Measurements from ENCODE around the gene PLB1. TPM values are rescaled to one million over a fixed set of nuclear protein-coding genes. Genes with fewer than 3 reads are reported as not detected.

The PLB1 gene
- total RNA-seq, 1 donor = 9.2 TPM

DNA sequence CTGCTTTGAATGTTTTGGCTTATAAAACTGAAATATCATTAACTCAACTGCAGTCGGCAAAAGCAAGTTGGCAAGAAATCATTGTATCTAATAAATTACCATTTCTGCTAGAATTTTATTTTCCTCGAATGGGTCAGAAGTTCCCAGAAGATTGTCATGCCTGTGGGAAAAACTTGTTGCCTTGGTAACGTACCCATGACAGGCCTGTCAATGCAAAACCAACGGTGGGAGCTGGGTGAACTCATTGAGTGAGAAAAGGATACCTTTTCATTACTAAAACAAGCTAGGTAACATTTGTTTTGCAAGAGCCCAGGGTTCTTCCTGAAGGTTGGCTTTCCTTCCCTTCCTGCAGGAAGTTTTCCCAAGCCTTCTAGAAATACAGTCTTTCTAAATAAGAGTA is 9.5 kb downstream of the PLB1 start:
- Histone ChIP-seq H3K4me3 (ENCODE audit: low read length) (no peak overlapping the region), H3K9me3 (ENCODE audit: low read depth, low read length) (no peaks in the 10 kb centered on the region), H3K4me1 (ENCODE audit: insufficient read depth, low read length) (peaks cover 15% of the 10 kb centered on the region), H3K27me3 (ENCODE audit: insufficient read depth, low read length) (no peaks in the 10 kb centered on the region)

DNA sequence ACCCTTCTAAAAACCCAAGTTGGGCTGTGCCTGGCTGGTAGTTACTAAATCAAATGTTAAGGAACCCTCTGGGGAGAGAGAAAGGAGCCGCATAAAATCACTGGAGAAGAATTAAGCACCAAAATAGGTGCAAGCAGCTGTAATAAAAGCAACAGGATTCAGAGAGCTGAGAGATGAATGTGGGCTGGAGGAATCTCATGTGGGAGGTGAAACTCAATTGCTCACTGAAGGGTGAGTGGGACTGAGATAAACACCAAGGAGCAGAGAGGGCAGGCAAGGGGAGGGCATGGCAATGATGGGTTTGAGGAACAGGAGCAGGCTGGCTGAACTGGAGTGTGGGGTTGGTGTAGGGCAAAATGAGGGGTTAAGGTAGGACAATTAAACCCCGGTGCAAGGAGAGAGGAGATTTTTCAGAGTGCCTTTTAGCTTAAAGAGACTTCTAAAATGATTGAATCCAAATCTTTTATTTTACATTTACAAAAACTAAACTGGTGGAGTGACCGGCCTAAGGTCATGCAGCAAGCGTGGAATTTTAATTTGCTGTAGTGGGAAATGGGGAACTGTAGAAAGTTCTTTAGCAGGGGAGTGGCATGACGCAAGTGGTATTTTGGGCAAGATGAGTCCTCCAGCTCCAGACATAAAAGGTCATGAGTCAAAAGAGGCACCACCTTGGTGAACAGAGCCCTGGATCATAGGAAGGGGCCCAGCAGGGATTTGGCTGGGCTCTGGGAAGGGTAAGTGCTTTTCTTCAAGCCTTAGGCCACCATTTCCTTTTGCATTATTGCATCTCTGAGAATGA is 10.5 kb downstream of the PLB1 start:
- H3K27me3 ChIP-seq (ENCODE audit: insufficient read depth, low read length) = no peaks in the 10 kb centered on the region
- peaks cover 15% of the 10 kb centered on the region for H3K4me1 ChIP-seq (ENCODE audit: insufficient read depth, low read length)
- H3K9me3 ChIP-seq (ENCODE audit: low read depth, low read length) = no peaks in the 10 kb centered on the region
- H3K4me3 ChIP-seq (ENCODE audit: low read length) = no peak overlapping the region

DNA sequence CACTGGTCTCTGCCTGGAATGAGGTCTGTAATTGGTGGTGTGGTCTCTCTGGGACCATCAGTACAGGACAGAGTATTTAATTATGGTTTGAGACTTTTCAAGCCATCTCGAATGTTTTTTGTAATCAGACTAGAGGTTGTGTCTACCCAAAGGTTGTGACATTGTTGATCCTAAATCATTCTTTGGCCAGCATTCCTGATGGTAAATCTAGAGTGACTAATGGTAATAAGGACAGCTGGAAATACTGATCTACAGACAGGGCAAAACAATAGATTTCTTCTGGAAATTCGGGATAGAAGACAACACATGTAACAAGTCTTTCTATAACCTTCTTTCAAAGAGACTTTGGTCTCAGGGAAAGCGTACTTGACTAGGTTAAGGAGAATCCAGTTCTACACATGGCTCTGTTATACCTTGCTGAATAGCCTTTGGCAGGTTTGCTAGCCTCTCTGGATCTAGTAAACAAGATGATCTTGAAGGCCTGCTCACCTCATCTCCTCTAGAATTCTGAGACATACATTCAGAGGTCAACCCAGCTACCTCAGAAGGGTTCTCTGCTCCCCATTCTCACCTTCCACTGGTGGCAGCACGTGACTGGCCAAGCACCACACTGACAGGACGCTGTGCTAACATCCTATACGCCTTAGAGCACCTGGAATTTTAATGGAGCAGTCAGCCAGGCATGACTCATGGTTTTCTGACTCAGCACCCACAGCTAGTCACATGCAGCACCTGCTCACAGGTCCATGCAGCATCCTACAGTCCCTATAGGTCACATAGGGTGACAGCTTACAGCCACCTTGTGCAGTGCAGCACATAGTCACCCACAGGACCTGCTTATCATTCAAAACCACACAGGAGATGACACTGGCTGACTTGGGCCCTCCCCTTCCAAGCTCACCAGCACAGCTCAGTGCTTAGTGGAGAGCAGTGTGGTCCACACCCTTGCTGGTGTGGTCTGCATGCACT is 12.2 kb downstream of the PLB1 start:
- Histone ChIP-seq H3K27me3 (ENCODE audit: insufficient read depth, low read length) (no peaks in the 10 kb centered on the region), H3K4me1 (ENCODE audit: insufficient read depth, low read length) (peaks cover 15% of the 10 kb centered on the region), H3K9me3 (ENCODE audit: low read depth, low read length) (peaks cover 6% of the 10 kb centered on the region), H3K4me3 (ENCODE audit: low read length) (no peak overlapping the region)

- Histone ChIP-seq H3K4me1 (ENCODE audit: insufficient read depth, low read length) (peaks cover 15% of the 10 kb centered on the region), H3K27me3 (ENCODE audit: insufficient read depth, low read length) (no peaks in the 10 kb centered on the region), H3K9me3 (ENCODE audit: low read depth, low read length) (peaks cover 6% of the 10 kb centered on the region), H3K4me3 (ENCODE audit: low read length) (no peak overlapping the region)
These were observed 13.5 kb downstream of the PLB1 start for GRCh38 chr2:28509361-28509760.

- Histone ChIP-seq H3K9me3 (ENCODE audit: low read depth, low read length) (peaks cover 6% of the 10 kb centered on the region), H3K27me3 (ENCODE audit: insufficient read depth, low read length) (peaks cover 2% of the 10 kb centered on the region), H3K4me3 (ENCODE audit: low read length) (no peak overlapping the region), H3K4me1 (ENCODE audit: insufficient read depth, low read length) (peaks cover 15% of the 10 kb centered on the region)
These were observed 14.3 kb downstream of the PLB1 start for GRCh38 chr2:28510184-28510583.

DNA sequence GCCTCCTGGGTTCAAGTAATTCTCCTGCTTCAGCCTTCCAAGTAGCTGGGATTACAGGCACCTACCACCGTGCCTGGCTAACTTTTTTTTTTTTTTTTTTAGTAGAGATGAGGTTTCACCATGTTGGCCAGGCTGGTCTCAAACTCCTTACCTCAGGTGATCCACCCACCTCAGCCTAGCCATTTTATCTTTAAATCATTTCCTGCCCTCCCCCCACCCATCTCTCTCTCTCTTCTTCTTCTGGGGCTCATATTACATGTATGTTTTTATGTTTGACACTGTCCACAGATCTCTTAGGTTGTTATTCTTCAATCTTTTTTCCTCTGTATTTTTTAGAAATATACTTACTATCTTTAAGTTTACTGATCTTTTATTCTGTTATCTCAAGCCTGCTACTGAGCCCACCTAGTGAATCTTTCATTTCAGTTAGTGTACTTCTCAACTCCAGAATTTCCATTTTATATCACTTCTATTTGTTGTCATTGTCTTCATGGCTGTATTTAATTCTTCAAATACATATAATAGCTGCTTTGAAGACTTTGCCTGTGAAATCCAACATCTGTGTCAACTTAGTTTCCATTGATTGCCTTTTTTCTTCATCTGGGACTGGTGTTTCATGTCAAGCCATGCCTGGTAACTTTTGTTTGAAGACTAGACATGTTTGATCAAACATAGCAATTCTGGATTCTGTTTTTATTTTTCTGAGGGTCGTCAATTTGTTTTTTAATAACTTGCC is 16.2 kb downstream of the PLB1 start:
- Histone ChIP-seq H3K9me3 (ENCODE audit: low read depth, low read length) (peaks cover 6% of the 10 kb centered on the region), H3K4me3 (ENCODE audit: low read length) (no peak overlapping the region), H3K27me3 (ENCODE audit: insufficient read depth, low read length) (peaks cover 7% of the 10 kb centered on the region), H3K4me1 (ENCODE audit: insufficient read depth, low read length) (peaks cover 10% of the 10 kb centered on the region)

DNA sequence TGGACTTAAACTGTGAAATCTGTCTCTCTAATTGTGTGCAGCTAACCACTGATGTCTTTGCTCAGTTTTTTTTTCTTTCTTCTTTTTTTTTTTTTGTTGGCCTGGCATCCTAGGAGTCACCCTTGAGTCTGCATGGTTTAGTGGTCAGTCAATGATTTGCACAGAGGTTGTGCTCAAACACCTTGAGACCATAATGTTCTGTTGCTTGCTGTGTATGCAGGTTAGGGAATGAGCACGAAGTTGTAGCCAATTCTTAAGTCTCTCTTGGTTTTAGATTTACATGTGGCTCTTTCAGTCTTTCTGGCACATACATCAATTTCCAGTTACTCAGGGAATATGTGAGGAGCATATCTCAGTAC is 16.7 kb downstream of the PLB1 start:
- Histone ChIP-seq H3K4me3 (ENCODE audit: low read length) (no peak overlapping the region), H3K27me3 (ENCODE audit: insufficient read depth, low read length) (peaks cover 7% of the 10 kb centered on the region), H3K9me3 (ENCODE audit: low read depth, low read length) (peaks cover 6% of the 10 kb centered on the region), H3K4me1 (ENCODE audit: insufficient read depth, low read length) (peaks cover 10% of the 10 kb centered on the region)

DNA sequence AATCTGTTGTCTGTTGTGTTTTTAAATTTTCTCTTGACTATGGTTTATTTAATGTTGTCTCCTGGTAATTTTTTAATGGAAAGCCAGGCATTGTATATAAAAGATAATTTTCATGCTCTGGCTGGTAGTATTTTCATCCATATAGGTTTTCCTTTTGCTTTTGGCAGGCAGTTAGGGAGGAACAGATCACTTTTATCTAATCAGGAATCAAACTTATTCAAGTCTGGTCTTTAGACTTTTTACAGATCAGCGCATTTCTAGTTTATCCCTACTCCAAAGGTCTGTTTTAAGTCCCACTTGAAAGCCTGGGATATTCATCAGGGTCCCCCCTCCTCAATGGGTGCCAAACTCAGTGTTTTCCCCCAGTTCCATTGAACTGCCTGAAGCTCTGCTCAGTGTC is 17.2 kb downstream of the PLB1 start:
- peaks cover 6% of the 10 kb centered on the region for H3K9me3 ChIP-seq (ENCODE audit: low read depth, low read length)
- peaks cover 10% of the 10 kb centered on the region for H3K27me3 ChIP-seq (ENCODE audit: insufficient read depth, low read length)
- no peak overlapping the region for H3K4me3 ChIP-seq (ENCODE audit: low read length)
- peaks cover 9% of the 10 kb centered on the region for H3K4me1 ChIP-seq (ENCODE audit: insufficient read depth, low read length)

DNA sequence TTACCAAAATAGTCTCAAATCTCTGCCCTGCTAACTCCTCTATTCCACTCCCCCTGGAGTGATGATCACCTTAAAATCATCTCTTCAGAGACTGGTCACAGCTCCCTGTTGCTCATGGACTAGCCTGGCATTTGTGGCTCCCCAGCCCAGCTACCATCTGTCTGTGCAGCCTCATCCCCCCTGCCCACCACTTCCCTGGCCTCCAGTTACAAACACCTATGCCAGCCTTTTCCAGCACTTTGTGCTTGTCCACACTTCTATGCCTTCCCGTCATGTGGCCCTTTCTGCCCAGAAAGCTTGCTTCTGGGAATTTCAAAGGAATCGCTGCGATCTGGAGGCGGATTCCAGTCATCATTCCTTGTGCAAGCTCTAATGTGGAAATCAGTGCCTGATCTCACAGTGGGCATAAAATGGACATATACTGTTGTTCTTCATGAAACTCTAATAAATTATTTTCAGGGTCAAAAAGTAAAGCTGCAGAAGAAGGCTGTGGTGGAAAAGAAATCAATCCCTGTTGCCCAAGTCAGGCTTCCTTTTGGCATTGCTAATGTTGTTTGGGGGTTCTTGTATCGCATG is 19.4 kb downstream of the PLB1 start:
- peaks cover 17% of the 10 kb centered on the region for H3K27me3 ChIP-seq (ENCODE audit: insufficient read depth, low read length)
- no peak overlapping the region for H3K4me3 ChIP-seq (ENCODE audit: low read length)
- H3K4me1 ChIP-seq (ENCODE audit: insufficient read depth, low read length) = no peaks in the 10 kb centered on the region
- H3K9me3 ChIP-seq (ENCODE audit: low read depth, low read length) = peaks cover 6% of the 10 kb centered on the region

DNA sequence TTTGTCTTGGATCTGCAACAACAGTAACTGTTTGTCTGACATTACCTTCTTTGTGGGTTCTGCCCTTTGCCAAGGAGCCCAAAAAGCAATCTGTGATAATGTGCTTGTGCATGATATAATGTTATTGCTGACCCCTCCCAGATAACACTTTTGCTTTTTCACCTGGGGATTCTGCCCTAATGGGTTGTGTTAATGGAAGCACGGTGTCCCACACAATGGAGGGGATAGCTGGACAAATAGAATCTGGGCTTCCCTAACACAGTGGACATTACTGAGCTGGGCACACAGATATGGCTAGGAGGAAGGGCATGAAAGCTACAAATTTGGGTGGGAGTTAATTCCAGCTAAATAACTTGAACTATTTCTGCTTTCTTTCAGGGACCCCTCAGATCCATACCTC is 20.6 kb downstream of the PLB1 start:
- Histone ChIP-seq H3K4me1 (ENCODE audit: insufficient read depth, low read length) (no peaks in the 10 kb centered on the region), H3K9me3 (ENCODE audit: low read depth, low read length) (peaks cover 6% of the 10 kb centered on the region), H3K27me3 (ENCODE audit: insufficient read depth, low read length) (peaks cover 17% of the 10 kb centered on the region), H3K4me3 (ENCODE audit: low read length) (no peak overlapping the region)

DNA sequence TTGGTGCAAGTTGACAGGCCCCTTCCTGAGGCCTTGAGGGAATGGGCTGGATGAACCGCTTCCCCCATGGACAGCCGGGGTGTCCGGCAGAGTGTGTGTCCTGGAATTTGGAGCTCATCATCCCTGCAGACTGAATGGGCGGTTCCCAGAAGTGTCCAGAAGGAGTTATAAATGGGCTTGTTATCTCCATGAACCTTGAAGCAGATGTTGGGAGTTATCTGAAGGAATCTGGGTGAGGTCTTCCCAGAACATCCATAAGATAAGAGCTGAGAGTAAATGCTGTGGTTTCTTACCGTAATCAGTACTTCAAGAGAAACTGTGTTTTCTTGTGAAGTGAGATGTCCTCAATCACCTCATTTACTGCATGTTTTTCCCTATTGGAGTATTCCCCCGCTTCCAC is 21.1 kb downstream of the PLB1 start:
- H3K27me3 ChIP-seq (ENCODE audit: insufficient read depth, low read length) = peaks cover 17% of the 10 kb centered on the region
- H3K9me3 ChIP-seq (ENCODE audit: low read depth, low read length) = peaks cover 6% of the 10 kb centered on the region
- no peaks in the 10 kb centered on the region for H3K4me1 ChIP-seq (ENCODE audit: insufficient read depth, low read length)
- no peak overlapping the region for H3K4me3 ChIP-seq (ENCODE audit: low read length)

- Histone ChIP-seq H3K4me1 (ENCODE audit: insufficient read depth, low read length) (no peaks in the 10 kb centered on the region), H3K4me3 (ENCODE audit: low read length) (no peak overlapping the region), H3K27me3 (ENCODE audit: insufficient read depth, low read length) (peaks cover 12% of the 10 kb centered on the region), H3K9me3 (ENCODE audit: low read depth, low read length) (no peaks in the 10 kb centered on the region)
These were observed 25.8 kb downstream of the PLB1 start for GRCh38 chr2:28521663-28522062.

GRCh38 chr2:28522481-28522880 is 26.6 kb downstream of the PLB1 start:
- H3K4me3 ChIP-seq (ENCODE audit: low read length) = no peak overlapping the region
- no peaks in the 10 kb centered on the region for H3K4me1 ChIP-seq (ENCODE audit: insufficient read depth, low read length)
- peaks cover 12% of the 10 kb centered on the region for H3K27me3 ChIP-seq (ENCODE audit: insufficient read depth, low read length)
- no peaks in the 10 kb centered on the region for H3K9me3 ChIP-seq (ENCODE audit: low read depth, low read length)

- H3K4me3 ChIP-seq (ENCODE audit: low read length) = no peak overlapping the region
- H3K9me3 ChIP-seq (ENCODE audit: low read depth, low read length) = no peaks in the 10 kb centered on the region
- no peaks in the 10 kb centered on the region for H3K4me1 ChIP-seq (ENCODE audit: insufficient read depth, low read length)
- H3K27me3 ChIP-seq (ENCODE audit: insufficient read depth, low read length) = peaks cover 8% of the 10 kb centered on the region
These were observed 28.0 kb downstream of the PLB1 start for GRCh38 chr2:28523902-28524301.

GRCh38 chr2:28525481-28525880 is 29.6 kb downstream of the PLB1 start:
- Histone ChIP-seq H3K4me1 (ENCODE audit: insufficient read depth, low read length) (peaks cover under 1% of the 10 kb centered on the region), H3K9me3 (ENCODE audit: low read depth, low read length) (no peaks in the 10 kb centered on the region), H3K27me3 (ENCODE audit: insufficient read depth, low read length) (peaks cover 3% of the 10 kb centered on the region), H3K4me3 (ENCODE audit: low read length) (no peak overlapping the region)

All from mononuclear cell (primary cell).